Loucy (cell line): ENCODE measurements around the gene IL1R2.

Source experiments
- CTCF ChIP-seq: fragments of 200-600 bp; sonication (generic); conservative IDR thresholded peaks from 2 replicates; pipeline ENCODE4 v1.5.1; 2014; ENCODE audit warnings: mild to moderate bottlenecking, antibody characterized with exemption, low read length
- EZH2phosphoT487 ChIP-seq: fragments of 200-600 bp; IDR thresholded peaks from 2 replicates; pipeline ENCODE4 v1.6.1; 2018; ENCODE audit warnings: antibody characterized with exemption, mild to moderate bottlenecking, moderate library complexity, borderline replicate concordance

DNA sequence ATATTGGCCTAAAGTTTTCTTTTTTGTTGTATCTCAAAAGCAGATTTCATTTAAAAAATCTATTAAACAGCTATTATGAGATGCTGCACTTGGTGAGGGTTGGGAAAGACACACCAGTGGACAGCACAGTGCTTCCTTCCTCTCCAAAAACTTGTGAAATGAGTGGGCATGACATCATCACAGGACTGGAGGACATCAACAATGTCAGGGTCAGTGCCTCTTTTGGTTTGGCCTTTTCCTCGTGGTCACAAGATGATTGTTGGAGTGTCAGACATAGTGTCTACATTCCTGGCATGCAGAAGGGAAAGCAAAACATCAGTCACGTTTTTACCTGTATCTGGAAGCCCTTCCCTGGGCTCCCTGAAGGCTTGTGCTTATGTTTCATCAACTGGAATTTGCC, 49.6 kb downstream of the IL1R2 start:
- no peak for TF ChIP-seq CTCF
- TF ChIP-seq EZH2phosphoT487: no peak
